HEK293 (cell line): Measurements from ENCODE around the gene SLC30A3.

Source experiments
- FEZF1 ChIP-seq: fragments of 450-650 bp; formaldehyde crosslinking; IDR thresholded peaks from 2 replicates; pipeline ENCODE4 v1.5.1; 2016; ENCODE audit warnings: missing biosample characterization, missing genetic modification characterization
- GFI1B ChIP-seq: fragments of 450-650 bp; formaldehyde crosslinking; IDR thresholded peaks from 2 replicates; pipeline ENCODE4 v1.5.1; 2016; ENCODE audit warnings: missing biosample characterization, missing genetic modification characterization
- KLF10 ChIP-seq: fragments of 450-650 bp; IDR thresholded peaks from 2 replicates; pipeline ENCODE4 v1.5.1; 2018; ENCODE audit warnings: missing biosample characterization, mild to moderate bottlenecking, missing genetic modification characterization
- KLF9 ChIP-seq: fragments of 450-650 bp; formaldehyde crosslinking; IDR thresholded peaks from 2 replicates; pipeline ENCODE4 v1.5.1; 2016; ENCODE audit warnings: missing biosample characterization, missing genetic modification characterization, low read depth
- MYNN ChIP-seq: fragments of 450-650 bp; formaldehyde crosslinking; IDR thresholded peaks from 2 replicates; pipeline ENCODE4 v1.5.1; 2016; ENCODE audit warnings: missing biosample characterization, missing genetic modification characterization, borderline replicate concordance
- OVOL3 ChIP-seq: fragments of 450-650 bp; formaldehyde crosslinking; IDR thresholded peaks from 2 replicates; pipeline ENCODE4 v1.5.1; 2016; ENCODE audit warnings: missing biosample characterization, missing genetic modification characterization
- PRDM1 ChIP-seq: fragments of 450-650 bp; formaldehyde crosslinking; IDR thresholded peaks from 2 replicates; pipeline ENCODE4; 2016; ENCODE audit warnings: missing biosample characterization, missing genetic modification characterization
- SCRT1 ChIP-seq: fragments of 450-650 bp; formaldehyde crosslinking; IDR thresholded peaks from 2 replicates; pipeline ENCODE4 v1.5.1; 2016; ENCODE audit warnings: missing biosample characterization, missing genetic modification characterization, borderline replicate concordance
- YY2 ChIP-seq: fragments of 450-650 bp; formaldehyde crosslinking; IDR thresholded peaks from 2 replicates; pipeline ENCODE4 v1.5.1; 2016; ENCODE audit warnings: missing biosample characterization, missing genetic modification characterization
- ZBTB48 ChIP-seq: fragments of 450-650 bp; formaldehyde crosslinking; IDR thresholded peaks from 2 replicates; pipeline ENCODE4 v1.5.1; 2016; ENCODE audit warnings: missing biosample characterization, missing genetic modification characterization
- ZBTB8A ChIP-seq: fragments of 450-650 bp; formaldehyde crosslinking; IDR thresholded peaks from 2 replicates; pipeline ENCODE4 v1.5.1; 2016; ENCODE audit warnings: missing biosample characterization, missing genetic modification characterization
- ZFP37 ChIP-seq: fragments of 450-650 bp; formaldehyde crosslinking; IDR thresholded peaks from 2 replicates; pipeline ENCODE4 v1.5.1; 2016; ENCODE audit warnings: missing biosample characterization, missing genetic modification characterization
- ZFP41 ChIP-seq: fragments of 450-650 bp; formaldehyde crosslinking; IDR thresholded peaks from 2 replicates; pipeline ENCODE4 v1.5.1; 2016; ENCODE audit warnings: missing biosample characterization, missing genetic modification characterization, borderline replicate concordance
- ZNF114 ChIP-seq: fragments of 450-650 bp; formaldehyde crosslinking; IDR thresholded peaks from 2 replicates; pipeline ENCODE4 v1.5.0; 2017; ENCODE audit warnings: missing biosample characterization, missing genetic modification characterization
- ZNF121 ChIP-seq: fragments of 450-650 bp; formaldehyde crosslinking; IDR thresholded peaks from 2 replicates; pipeline ENCODE4 v1.5.1; 2016; ENCODE audit warnings: missing biosample characterization, missing genetic modification characterization
- ZNF133 ChIP-seq: fragments of 450-650 bp; formaldehyde crosslinking; IDR thresholded peaks from 2 replicates; pipeline ENCODE4 v1.5.1; 2016; ENCODE audit warnings: missing biosample characterization, missing genetic modification characterization
- ZNF138 ChIP-seq: fragments of 450-650 bp; formaldehyde crosslinking; IDR thresholded peaks from 2 replicates; pipeline ENCODE4 v1.5.1; 2016; ENCODE audit warnings: missing biosample characterization, missing genetic modification characterization, borderline replicate concordance
- ZNF16 ChIP-seq: fragments of 450-650 bp; formaldehyde crosslinking; IDR thresholded peaks from 2 replicates; pipeline ENCODE4 v1.5.1; 2016; ENCODE audit warnings: low read depth, missing biosample characterization, missing genetic modification characterization
- ZNF169 ChIP-seq: fragments of 450-650 bp; formaldehyde crosslinking; IDR thresholded peaks from 2 replicates; pipeline ENCODE4 v1.5.1; 2016; ENCODE audit warnings: missing biosample characterization, missing genetic modification characterization
- ZNF341 ChIP-seq: fragments of 450-650 bp; formaldehyde crosslinking; IDR thresholded peaks from 2 replicates; pipeline ENCODE4; 2016; ENCODE audit warnings: low read depth, missing biosample characterization, missing genetic modification characterization
- ZNF548 ChIP-seq: fragments of 450-650 bp; formaldehyde crosslinking; IDR thresholded peaks from 2 replicates; pipeline ENCODE4 v1.5.1; 2016; ENCODE audit warnings: missing biosample characterization, missing genetic modification characterization
- ZNF555 ChIP-seq: fragments of 450-650 bp; formaldehyde crosslinking; conservative IDR thresholded peaks from 2 replicates; pipeline ENCODE4 v1.5.1; 2017; ENCODE audit warnings: missing biosample characterization, mild to moderate bottlenecking, missing genetic modification characterization, inconsistent platforms
- ZNF561 ChIP-seq: fragments of 450-650 bp; IDR thresholded peaks from 2 replicates; pipeline ENCODE4 v1.5.1; 2018; ENCODE audit warnings: missing biosample characterization, missing genetic modification characterization, borderline replicate concordance
- ZNF701 ChIP-seq: fragments of 450-650 bp; formaldehyde crosslinking; IDR thresholded peaks from 2 replicates; pipeline ENCODE4 v1.5.1; 2016; ENCODE audit warnings: missing biosample characterization, missing genetic modification characterization
- ZNF777 ChIP-seq: fragments of 450-650 bp; formaldehyde crosslinking; IDR thresholded peaks from 2 replicates; pipeline ENCODE4 v1.5.1; 2017; ENCODE audit warnings: missing biosample characterization, missing genetic modification characterization, borderline replicate concordance
- ZXDB ChIP-seq: fragments of 450-650 bp; formaldehyde crosslinking; IDR thresholded peaks from 2 replicates; pipeline ENCODE4 v1.5.1; 2016; ENCODE audit warnings: missing biosample characterization, missing genetic modification characterization
- TF ChIP-seq, protein P1 (sequence below): fragments of 450-650 bp; formaldehyde crosslinking; IDR thresholded peaks from 2 replicates; pipeline ENCODE4 v1.5.1; 2016; ENCODE audit warnings: missing biosample characterization, missing genetic modification characterization
- TF ChIP-seq, protein P2 (sequence below): fragments of 450-650 bp; formaldehyde crosslinking; IDR thresholded peaks from 2 replicates; pipeline ENCODE4 v1.5.1; 2017; ENCODE audit warnings: missing biosample characterization, missing genetic modification characterization
- TF ChIP-seq, protein P3 (sequence below): fragments of 450-650 bp; formaldehyde crosslinking; IDR thresholded peaks from 2 replicates; pipeline ENCODE4 v1.5.1; 2016; ENCODE audit warnings: missing biosample characterization, missing genetic modification characterization
- TF ChIP-seq, protein P4 (sequence below): fragments of 450-650 bp; formaldehyde crosslinking; IDR thresholded peaks from 2 replicates; pipeline ENCODE4 v1.5.1; 2016; ENCODE audit warnings: missing biosample characterization, missing genetic modification characterization
- TF ChIP-seq, protein P5 (sequence below): fragments of 450-650 bp; formaldehyde crosslinking; IDR thresholded peaks from 2 replicates; pipeline ENCODE4 v1.5.1; 2017; ENCODE audit warnings: missing biosample characterization, missing genetic modification characterization
- TF ChIP-seq, protein P6 (sequence below): fragments of 450-650 bp; formaldehyde crosslinking; IDR thresholded peaks from 2 replicates; pipeline ENCODE4 v1.5.1; 2016; ENCODE audit warnings: missing biosample characterization, missing genetic modification characterization

Gene SLC30A3

DNA sequence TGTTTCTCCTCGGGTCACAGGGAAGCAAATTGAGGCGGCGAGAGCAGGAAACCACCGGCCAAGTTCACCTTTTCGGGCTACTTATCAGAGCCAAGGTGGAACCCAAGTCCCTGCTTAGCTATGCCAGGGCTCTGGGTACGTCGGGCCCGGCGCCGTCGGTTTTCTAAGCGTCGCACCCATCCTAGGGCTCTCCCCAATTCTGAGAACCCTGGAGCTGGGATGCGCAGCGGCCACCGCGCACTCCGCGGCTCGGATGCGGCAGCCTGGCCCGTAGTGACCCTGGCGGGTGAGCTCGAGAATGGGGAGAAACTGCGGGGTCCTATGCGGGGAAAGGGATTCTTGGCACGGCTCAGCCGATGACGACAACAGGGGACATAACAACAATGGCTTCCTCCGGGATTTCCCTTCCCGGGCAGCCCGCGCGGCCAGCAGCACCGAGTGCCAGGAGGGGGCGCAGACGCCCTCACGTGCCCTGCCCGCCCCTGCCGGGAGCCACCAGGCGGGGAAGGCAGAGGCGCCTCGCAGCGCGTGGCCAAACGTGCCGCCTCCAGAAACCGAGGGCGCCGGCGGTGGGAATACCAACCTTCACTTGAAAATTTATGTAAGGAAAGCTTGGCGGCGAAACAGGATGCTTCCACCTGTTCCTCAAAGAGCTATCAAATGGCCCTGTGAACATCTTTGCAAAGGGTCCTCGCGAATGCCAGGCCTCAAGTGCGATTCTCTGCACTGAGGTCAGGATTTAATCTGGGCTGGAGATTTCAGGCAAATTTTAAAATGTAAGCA is 2.1 kb upstream of the SLC30A3 start (continued):
- TF ChIP-seq KLF9 (tag by site-specific recombination) (no peak; the same call in 1 of the 2 replicates), ZBTB8A (tag by site-specific recombination) (peak; percentile 99), ZBTB48 (tag by site-specific recombination) (no peak), OVOL3 (tag by site-specific recombination) (no peak), ZNF133 (no peak), ZNF777 (tag by site-specific recombination) (peak; percentile 95), ZNF341 (tag by site-specific recombination) (no peak), MYNN (tag by site-specific recombination) (no peak), ZNF561 (peak; percentile 95), ZXDB (peak; percentile 94), YY2 (tag by site-specific recombination) (peak; percentile 68), ZNF138 (tag by site-specific recombination) (no peak), ZNF16 (tag by site-specific recombination) (no peak), GFI1B (no peak), ZNF169 (tag by site-specific recombination) (no peak), SCRT1 (no peak), ZNF701 (no peak), KLF10 (tag by site-specific recombination) (no peak; the same call in 1 of the 2 replicates), ZNF114 (tag by site-specific recombination) (no peak), ZNF555 (tag by site-specific recombination) (no peak), ZFP41 (tag by site-specific recombination) (no peak), ZFP37 (no peak), ZNF548 (tag by site-specific recombination) (no peak), PRDM1 (no peak), FEZF1 (tag by site-specific recombination) (no peak), ZNF121 (no peak)
- TF ChIP-seq, protein P1, sequence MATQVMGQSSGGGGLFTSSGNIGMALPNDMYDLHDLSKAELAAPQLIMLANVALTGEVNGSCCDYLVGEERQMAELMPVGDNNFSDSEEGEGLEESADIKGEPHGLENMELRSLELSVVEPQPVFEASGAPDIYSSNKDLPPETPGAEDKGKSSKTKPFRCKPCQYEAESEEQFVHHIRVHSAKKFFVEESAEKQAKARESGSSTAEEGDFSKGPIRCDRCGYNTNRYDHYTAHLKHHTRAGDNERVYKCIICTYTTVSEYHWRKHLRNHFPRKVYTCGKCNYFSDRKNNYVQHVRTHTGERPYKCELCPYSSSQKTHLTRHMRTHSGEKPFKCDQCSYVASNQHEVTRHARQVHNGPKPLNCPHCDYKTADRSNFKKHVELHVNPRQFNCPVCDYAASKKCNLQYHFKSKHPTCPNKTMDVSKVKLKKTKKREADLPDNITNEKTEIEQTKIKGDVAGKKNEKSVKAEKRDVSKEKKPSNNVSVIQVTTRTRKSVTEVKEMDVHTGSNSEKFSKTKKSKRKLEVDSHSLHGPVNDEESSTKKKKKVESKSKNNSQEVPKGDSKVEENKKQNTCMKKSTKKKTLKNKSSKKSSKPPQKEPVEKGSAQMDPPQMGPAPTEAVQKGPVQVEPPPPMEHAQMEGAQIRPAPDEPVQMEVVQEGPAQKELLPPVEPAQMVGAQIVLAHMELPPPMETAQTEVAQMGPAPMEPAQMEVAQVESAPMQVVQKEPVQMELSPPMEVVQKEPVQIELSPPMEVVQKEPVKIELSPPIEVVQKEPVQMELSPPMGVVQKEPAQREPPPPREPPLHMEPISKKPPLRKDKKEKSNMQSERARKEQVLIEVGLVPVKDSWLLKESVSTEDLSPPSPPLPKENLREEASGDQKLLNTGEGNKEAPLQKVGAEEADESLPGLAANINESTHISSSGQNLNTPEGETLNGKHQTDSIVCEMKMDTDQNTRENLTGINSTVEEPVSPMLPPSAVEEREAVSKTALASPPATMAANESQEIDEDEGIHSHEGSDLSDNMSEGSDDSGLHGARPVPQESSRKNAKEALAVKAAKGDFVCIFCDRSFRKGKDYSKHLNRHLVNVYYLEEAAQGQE, result no peak
- TF ChIP-seq, protein P2, sequence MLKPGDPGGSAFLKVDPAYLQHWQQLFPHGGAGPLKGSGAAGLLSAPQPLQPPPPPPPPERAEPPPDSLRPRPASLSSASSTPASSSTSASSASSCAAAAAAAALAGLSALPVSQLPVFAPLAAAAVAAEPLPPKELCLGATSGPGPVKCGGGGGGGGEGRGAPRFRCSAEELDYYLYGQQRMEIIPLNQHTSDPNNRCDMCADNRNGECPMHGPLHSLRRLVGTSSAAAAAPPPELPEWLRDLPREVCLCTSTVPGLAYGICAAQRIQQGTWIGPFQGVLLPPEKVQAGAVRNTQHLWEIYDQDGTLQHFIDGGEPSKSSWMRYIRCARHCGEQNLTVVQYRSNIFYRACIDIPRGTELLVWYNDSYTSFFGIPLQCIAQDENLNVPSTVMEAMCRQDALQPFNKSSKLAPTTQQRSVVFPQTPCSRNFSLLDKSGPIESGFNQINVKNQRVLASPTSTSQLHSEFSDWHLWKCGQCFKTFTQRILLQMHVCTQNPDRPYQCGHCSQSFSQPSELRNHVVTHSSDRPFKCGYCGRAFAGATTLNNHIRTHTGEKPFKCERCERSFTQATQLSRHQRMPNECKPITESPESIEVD, result no peak
- TF ChIP-seq, protein P3, sequence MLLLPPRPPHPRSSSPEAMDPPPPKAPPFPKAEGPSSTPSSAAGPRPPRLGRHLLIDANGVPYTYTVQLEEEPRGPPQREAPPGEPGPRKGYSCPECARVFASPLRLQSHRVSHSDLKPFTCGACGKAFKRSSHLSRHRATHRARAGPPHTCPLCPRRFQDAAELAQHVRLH (tag by site-specific recombination), result no peak
- TF ChIP-seq, protein P4, sequence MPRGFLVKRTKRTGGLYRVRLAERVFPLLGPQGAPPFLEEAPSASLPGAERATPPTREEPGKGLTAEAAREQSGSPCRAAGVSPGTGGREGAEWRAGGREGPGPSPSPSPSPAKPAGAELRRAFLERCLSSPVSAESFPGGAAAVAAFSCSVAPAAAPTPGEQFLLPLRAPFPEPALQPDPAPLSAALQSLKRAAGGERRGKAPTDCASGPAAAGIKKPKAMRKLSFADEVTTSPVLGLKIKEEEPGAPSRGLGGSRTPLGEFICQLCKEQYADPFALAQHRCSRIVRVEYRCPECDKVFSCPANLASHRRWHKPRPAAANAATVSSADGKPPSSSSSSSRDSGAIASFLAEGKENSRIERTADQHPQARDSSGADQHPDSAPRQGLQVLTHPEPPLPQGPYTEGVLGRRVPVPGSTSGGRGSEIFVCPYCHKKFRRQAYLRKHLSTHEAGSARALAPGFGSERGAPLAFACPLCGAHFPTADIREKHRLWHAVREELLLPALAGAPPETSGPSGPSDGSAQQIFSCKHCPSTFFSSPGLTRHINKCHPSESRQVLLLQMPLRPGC, result no peak
- TF ChIP-seq, protein P5, sequence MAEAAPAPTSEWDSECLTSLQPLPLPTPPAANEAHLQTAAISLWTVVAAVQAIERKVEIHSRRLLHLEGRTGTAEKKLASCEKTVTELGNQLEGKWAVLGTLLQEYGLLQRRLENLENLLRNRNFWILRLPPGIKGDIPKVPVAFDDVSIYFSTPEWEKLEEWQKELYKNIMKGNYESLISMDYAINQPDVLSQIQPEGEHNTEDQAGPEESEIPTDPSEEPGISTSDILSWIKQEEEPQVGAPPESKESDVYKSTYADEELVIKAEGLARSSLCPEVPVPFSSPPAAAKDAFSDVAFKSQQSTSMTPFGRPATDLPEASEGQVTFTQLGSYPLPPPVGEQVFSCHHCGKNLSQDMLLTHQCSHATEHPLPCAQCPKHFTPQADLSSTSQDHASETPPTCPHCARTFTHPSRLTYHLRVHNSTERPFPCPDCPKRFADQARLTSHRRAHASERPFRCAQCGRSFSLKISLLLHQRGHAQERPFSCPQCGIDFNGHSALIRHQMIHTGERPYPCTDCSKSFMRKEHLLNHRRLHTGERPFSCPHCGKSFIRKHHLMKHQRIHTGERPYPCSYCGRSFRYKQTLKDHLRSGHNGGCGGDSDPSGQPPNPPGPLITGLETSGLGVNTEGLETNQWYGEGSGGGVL (tag by site-specific recombination), result no peak
- TF ChIP-seq, protein P6, sequence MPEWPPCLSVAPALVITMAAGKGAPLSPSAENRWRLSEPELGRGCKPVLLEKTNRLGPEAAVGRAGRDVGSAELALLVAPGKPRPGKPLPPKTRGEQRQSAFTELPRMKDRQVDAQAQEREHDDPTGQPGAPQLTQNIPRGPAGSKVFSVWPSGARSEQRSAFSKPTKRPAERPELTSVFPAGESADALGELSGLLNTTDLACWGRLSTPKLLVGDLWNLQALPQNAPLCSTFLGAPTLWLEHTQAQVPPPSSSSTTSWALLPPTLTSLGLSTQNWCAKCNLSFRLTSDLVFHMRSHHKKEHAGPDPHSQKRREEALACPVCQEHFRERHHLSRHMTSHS (tag by site-specific recombination), result no peak
